ENCODE measurements around the gene EVPL.

Gene EVPL

GRCh38 chr17:76017481-76018339 lies 9.4 kb downstream of the EVPL start:
- DNase-seq = no peak

GRCh38 chr17:76014925-76015261 lies 12.2 kb downstream of the EVPL start:
- no peak for DNase-seq

GRCh38 chr17:76014100-76014924 lies 12.8 kb downstream of the EVPL start:
- DNase-seq = peak in 8 of 14 donors; percentile 6 to 51 (median 18)

GRCh38 chr17:76013377-76013932 lies 13.7 kb downstream of the EVPL start:
- DNase-seq = no peak

- DNase-seq = no peak
These were observed 15.2 kb downstream of the EVPL start for GRCh38 chr17:76011951-76012350.

- DNase-seq = no peak
These were observed 17.0 kb downstream of the EVPL start for GRCh38 chr17:76009969-76010661.

GRCh38 chr17:76009447-76009846 lies 17.7 kb downstream of the EVPL start:
- DNase-seq = no peak

GRCh38 chr17:76008630-76009425 lies 18.3 kb downstream of the EVPL start:
- DNase-seq = no peak

GRCh38 chr17:76008208-76008607 lies 18.9 kb downstream of the EVPL start:
- DNase-seq = no peak

- DNase-seq = no peak
These were observed 19.3 kb downstream of the EVPL start for GRCh38 chr17:76007850-76008165.

- DNase-seq = no peak
These were observed 19.8 kb downstream of the EVPL start for GRCh38 chr17:76007131-76007849.

- peak in 12 of 14 donors; percentile 14 to 73 (median 40) for DNase-seq
These were observed 21.6 kb downstream of the EVPL start for GRCh38 chr17:76005263-76006149.

- DNase-seq = peak in 1 of 14 donors; percentile 25
These were observed 22.3 kb downstream of the EVPL start for GRCh38 chr17:76004750-76005262.

GRCh38 chr17:76003915-76004314 lies 23.2 kb downstream of the EVPL start:
- peak in 1 of 14 donors; percentile 51 for DNase-seq

GRCh38 chr17:76002100-76002499 lies 25.0 kb downstream of the EVPL start:
- no peak for DNase-seq

GRCh38 chr17:76000755-76001521 lies 26.2 kb downstream of the EVPL start, which contains the start of gene CDK3:
TSS of gene CDK3 (plus strand) at chr17:76000855. CDS start at chr17:76001426, 571 bp downstream.
- DNase-seq = no peak

GRCh38 chr17:76000016-76000754 lies 26.9 kb downstream of the EVPL start:
- peak in 1 of 14 donors; percentile 9 for DNase-seq

GRCh38 chr17:75998327-75998795 lies 28.7 kb downstream of the EVPL start:
- DNase-seq = no peak
